GM19023 (cell line): ENCODE measurements around the gene ALKBH5.

ENCODE experiments used
- ATAC-seq: cut with Tn5 transposase; IDR thresholded peaks from one replicate; pipeline ENCODE4 v1.9.1; 2021; ENCODE audit warnings: mild to moderate bottlenecking, moderate library complexity; ENCODE audit not compliant: unreplicated experiment

The ALKBH5 gene

DNA sequence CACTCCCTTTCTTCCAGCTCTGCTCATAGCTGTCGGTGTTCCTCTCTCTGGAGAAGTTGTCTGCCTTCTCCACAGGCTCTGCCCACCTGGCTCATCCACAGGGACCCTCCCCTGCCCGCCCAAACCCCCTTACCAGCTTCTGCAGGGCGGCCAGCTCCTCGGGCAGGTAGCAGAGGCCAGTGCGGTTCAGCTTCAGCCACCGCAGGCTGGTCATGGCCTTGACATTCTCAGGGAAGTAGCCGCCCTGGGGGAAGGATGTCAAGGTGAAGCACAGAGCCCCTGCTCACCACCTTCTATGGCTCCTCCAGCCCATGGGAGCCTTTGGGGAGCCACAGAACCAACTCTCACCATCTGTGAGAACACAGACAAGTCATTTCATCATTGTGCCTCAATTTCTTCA, 73.1 kb downstream of the ALKBH5 start:
- ATAC-seq, result no peak

DNA sequence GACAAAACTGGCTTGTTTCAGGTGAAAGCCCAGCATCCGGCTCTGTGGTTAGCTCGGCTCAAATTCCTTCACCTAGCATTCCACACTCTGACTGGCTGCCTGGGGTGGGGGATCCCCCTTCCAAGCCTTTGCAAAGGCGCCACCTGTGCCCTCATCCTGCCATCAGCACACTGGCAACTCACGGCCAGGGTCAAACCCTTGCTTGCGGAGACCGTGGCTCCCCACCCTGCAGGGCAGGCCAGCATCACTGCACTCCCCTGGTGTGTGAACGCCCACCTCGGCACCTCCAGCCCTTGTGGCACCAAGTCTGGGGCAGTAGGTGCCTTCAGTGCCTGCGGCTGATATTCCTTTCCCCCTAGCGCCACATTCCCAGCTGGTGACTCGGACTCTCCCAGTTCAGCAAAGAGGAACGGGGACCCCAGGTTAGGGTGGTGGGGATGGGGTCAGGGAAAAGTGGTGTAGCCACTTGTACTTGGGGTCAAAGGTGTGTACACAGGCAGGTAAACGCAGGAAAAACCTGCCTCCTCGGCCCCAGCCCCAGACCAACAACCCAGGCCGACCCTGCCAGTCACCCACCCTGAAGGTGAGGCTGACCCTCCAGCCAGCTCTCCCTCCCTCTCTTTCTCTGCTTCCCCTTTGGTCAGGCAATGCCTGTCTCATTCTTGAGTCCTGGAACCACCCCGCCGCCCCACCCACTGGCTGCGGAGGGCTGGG, 73.8 kb downstream of the ALKBH5 start:
- no peak for ATAC-seq

DNA sequence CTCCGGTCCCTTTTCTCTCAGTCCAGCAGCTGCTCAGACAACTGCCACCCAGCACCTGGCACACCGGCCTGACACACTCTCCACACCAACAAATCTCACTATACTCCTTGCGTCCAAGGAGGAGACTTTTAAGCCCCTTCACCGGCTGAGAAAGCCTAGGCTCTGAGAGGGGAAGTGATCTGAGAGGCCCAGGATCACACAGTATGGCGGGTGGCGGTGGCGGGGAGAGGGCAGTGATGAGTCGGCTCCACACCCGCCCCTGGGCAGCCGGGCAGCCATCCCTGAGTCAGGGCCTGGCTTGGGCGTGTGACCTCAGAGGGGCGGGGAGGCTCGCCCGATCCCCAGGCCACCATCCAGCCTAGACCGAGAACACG, 74.3 kb downstream of the ALKBH5 start:
- ATAC-seq, result peak; percentile 19

GRCh38 chr17:18258356-18259038, 74.9 kb downstream of the ALKBH5 start, which contains the start of gene FLII:
Gene FLII, minus strand, starts transcription at chr17:18258738. Its CDS starts 48 bp downstream, at chr17:18258690.
- peak; percentile 29 for ATAC-seq
